ENCODE measurements around the gene BATF.

Gene BATF

GRCh38 chr14:75595226-75595625 lies 73.0 kb downstream of the BATF start:
- DNase-seq (ENCODE audit: low spot score) = no peak
